ENCODE results near the gene ARHGEF26.

Gene ARHGEF26

DNA sequence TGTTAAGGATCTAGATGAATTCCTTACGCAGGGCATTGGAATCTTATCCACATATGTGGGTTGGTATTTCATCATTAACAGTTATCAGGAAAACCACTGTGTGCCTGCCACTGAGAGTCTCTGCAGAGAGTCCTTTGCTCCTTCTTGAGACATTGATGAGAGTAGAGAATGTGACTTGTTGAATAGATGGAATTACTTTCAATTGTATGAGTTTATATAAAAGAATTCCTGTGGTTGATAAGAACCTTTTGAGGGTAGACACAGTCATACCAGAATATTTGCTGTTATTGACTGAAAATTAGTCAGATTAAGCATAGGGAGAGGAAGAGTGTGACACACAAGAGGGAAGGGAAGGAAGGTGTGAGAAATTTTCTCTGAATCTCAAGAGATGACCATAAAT lies 30.8 kb downstream of the ARHGEF26 start:
- Histone ChIP-seq H3K4me1 (ENCODE audit: control insufficient read depth, insufficient read depth, low read length) (peaks cover 7% of the 10 kb centered on the region), H3K27ac (ENCODE audit: insufficient read depth, low read depth, low read length, poor library complexity, severe bottlenecking) (no peak overlapping the region), H3K9me3 (ENCODE audit: control insufficient read depth, low read length) (no peaks in the 10 kb centered on the region), H3K27me3 (ENCODE audit: control insufficient read depth, insufficient read depth, low read length, poor library complexity, severe bottlenecking) (no peaks in the 10 kb centered on the region), H3K36me3 (ENCODE audit: control insufficient read depth, insufficient read depth, low read length) (no peaks in the 10 kb centered on the region), H3K4me3 (ENCODE audit: insufficient read depth, low read depth, low read length) (no peak overlapping the region)
- WGBS, 2 experiments: 88% methylated on average over 1 of the region's 1 CpG; no CpG with 5 or more reads in 1 of the 2 experiments

DNA sequence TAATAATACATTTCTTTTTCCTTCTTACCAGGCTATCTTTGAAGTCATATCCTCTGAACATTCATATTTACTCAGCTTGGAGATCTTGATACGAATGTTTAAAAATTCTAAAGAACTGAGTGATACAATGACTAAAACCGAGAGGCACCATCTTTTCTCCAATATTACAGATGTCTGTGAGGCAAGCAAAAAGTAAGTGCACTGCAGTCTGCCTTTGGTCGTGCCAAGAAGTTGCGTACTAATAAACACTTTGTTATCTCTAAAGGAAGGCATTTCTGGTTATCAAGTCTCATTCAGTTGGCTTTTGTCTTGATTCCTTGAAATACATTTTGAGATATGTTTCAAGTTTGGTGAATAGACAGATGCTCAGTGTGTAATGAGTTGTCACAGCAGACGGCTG lies 31.6 kb downstream of the ARHGEF26 start:
- no peak overlapping the region for H3K4me3 ChIP-seq (ENCODE audit: insufficient read depth, low read depth, low read length)
- H3K27ac ChIP-seq (ENCODE audit: insufficient read depth, low read depth, low read length, poor library complexity, severe bottlenecking): no peak overlapping the region
- no peaks in the 10 kb centered on the region for H3K36me3 ChIP-seq (ENCODE audit: control insufficient read depth, insufficient read depth, low read length)
- WGBS, 2 experiments: 94 to 95% methylated on average over 5 of the region's 5 CpGs
- H3K4me1 ChIP-seq (ENCODE audit: control insufficient read depth, insufficient read depth, low read length): peaks cover 10% of the 10 kb centered on the region
- no peaks in the 10 kb centered on the region for H3K27me3 ChIP-seq (ENCODE audit: control insufficient read depth, insufficient read depth, low read length, poor library complexity, severe bottlenecking)
- H3K9me3 ChIP-seq (ENCODE audit: control insufficient read depth, low read length): no peaks in the 10 kb centered on the region

DNA sequence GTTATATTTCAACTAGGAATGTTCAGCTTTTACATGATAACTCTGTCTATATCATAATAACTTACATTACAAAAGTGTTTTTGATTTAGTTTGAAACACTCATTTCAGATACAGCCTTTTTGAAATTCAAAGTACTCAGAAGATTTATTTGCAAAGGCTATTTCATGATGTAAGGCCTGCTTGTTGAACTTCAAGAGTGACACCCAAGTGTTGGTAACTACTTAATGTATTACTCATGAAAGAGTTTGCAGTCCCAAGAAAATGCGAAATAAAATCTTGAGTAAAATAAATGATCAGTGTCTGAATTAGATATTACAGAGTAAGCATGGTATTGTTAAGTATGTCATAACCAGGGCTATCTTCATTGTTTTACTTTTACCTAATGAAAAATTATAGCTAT lies 35.3 kb downstream of the ARHGEF26 start:
- Histone ChIP-seq H3K36me3 (ENCODE audit: control insufficient read depth, insufficient read depth, low read length) (no peaks in the 10 kb centered on the region), H3K27ac (ENCODE audit: insufficient read depth, low read depth, low read length, poor library complexity, severe bottlenecking) (no peak overlapping the region), H3K4me3 (ENCODE audit: insufficient read depth, low read depth, low read length) (no peak overlapping the region), H3K4me1 (ENCODE audit: control insufficient read depth, insufficient read depth, low read length) (peaks cover 3% of the 10 kb centered on the region), H3K27me3 (ENCODE audit: control insufficient read depth, insufficient read depth, low read length, poor library complexity, severe bottlenecking) (no peaks in the 10 kb centered on the region), H3K9me3 (ENCODE audit: control insufficient read depth, low read length) (no peaks in the 10 kb centered on the region)
- WGBS, 2 experiments: 100% methylated on average over 1 of the region's 1 CpG

DNA sequence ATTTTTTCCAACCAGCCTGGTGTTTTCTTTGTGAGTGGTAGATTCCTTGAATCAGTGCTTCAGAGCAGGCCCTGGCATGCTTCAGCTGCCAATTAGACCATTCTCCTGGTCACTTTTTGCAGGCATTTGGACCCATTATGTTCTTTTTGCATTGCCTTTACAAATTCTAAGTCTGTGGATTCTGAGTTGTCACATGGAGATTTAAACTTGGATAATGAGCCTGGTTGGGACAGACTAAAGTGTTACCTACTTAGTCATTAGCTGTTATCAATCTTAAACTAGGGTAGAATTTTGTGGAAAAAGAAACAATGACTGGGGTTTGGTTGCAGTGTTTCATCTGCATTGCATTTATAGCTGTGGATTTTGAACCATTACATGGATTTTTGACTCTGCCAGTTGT lies 40.6 kb downstream of the ARHGEF26 start:
- H3K4me1 ChIP-seq (ENCODE audit: control insufficient read depth, insufficient read depth, low read length): peaks cover 3% of the 10 kb centered on the region
- no peak overlapping the region for H3K4me3 ChIP-seq (ENCODE audit: insufficient read depth, low read depth, low read length)
- no peaks in the 10 kb centered on the region for H3K27me3 ChIP-seq (ENCODE audit: control insufficient read depth, insufficient read depth, low read length, poor library complexity, severe bottlenecking)
- no peaks in the 10 kb centered on the region for H3K9me3 ChIP-seq (ENCODE audit: control insufficient read depth, low read length)
- no peak overlapping the region for H3K27ac ChIP-seq (ENCODE audit: insufficient read depth, low read depth, low read length, poor library complexity, severe bottlenecking)
- no peaks in the 10 kb centered on the region for H3K36me3 ChIP-seq (ENCODE audit: control insufficient read depth, insufficient read depth, low read length)

DNA sequence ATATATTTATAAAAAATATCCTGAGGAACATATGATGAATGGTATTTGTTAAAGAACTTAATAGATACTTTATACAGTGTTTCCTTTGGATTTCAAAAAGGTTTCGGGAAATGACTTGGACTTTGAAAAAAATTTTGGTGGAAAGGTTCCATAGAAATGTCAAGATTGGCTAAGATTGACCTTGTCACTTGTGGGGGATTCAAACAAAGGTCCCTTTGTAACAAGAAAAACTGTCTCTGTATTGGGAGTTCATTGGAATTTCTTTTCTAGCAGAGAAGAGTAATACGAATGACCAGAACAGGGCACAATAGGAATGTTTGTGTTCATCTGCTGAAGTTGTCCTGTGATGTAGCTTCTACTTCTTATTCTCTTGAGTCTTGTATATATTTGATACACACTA lies 43.2 kb downstream of the ARHGEF26 start:
- Histone ChIP-seq H3K27me3 (ENCODE audit: control insufficient read depth, insufficient read depth, low read length, poor library complexity, severe bottlenecking) (no peaks in the 10 kb centered on the region), H3K4me3 (ENCODE audit: insufficient read depth, low read depth, low read length) (no peak overlapping the region), H3K9me3 (ENCODE audit: control insufficient read depth, low read length) (no peaks in the 10 kb centered on the region), H3K36me3 (ENCODE audit: control insufficient read depth, insufficient read depth, low read length) (no peaks in the 10 kb centered on the region), H3K4me1 (ENCODE audit: control insufficient read depth, insufficient read depth, low read length) (no peaks in the 10 kb centered on the region), H3K27ac (ENCODE audit: insufficient read depth, low read depth, low read length, poor library complexity, severe bottlenecking) (no peak overlapping the region)
- 92 to 93% methylated on average over 2 of the region's 2 CpGs for WGBS, 2 experiments

DNA sequence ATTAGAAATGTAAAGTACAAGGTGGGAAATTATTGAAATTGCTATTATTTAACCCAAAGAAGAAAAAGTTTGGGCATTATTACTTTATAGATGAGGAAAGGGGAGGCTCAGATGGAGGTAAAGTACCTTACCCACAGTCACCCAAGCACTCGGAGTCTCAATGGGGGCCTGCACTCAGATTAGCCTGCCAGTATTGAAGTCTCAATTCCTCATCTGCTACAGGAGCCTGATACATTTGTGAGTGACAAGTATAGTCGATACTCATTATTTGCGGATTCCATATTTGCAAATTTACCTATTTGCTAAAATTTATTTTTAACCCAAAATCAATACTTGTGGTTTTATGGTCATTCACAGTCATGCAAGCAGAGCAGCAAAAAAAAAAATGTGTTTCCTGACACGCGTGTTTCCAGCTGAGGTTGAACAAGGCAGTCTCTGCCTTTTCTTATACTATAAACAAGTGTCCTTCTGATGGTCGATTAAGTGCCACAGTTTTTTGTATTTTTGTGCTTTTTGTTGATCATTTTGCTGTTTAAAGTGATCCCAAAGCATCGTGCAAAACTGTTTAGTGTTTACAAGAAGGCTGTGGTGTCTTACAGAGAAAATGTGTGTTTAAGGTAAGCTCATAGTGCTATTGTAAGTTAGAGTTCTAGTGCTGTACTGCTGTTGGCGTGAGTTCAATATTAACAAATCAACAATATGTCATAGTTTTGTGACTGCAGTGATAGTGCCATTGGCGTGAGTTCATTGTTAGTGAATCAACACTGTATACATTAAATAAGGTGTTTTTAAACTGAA lies 48.0 kb downstream of the ARHGEF26 start:
- Histone ChIP-seq H3K9me3 (ENCODE audit: control insufficient read depth, low read length) (no peaks in the 10 kb centered on the region), H3K36me3 (ENCODE audit: control insufficient read depth, insufficient read depth, low read length) (no peaks in the 10 kb centered on the region), H3K4me1 (ENCODE audit: control insufficient read depth, insufficient read depth, low read length) (no peaks in the 10 kb centered on the region), H3K27ac (ENCODE audit: insufficient read depth, low read depth, low read length, poor library complexity, severe bottlenecking) (no peak overlapping the region), H3K27me3 (ENCODE audit: control insufficient read depth, insufficient read depth, low read length, poor library complexity, severe bottlenecking) (no peaks in the 10 kb centered on the region), H3K4me3 (ENCODE audit: insufficient read depth, low read depth, low read length) (no peak overlapping the region)
- 93 to 94% methylated on average over 8 to 9 of the region's 9 CpGs for WGBS, 2 experiments

DNA sequence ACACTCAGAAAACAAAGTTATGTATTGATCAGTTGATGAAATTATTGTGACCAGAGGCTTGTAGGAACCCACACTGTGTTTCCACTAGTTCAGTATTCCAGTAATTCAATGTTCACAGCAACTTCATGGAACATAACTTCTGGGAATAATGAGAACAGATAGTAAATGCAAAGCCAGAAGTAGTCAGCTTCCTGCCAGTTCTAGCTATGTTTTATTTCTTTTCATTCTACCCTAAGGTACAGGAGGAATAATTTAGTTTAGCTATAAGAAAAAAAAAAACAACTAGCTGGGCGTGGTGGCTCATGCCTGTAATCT lies 48.6 kb downstream of the ARHGEF26 start:
- H3K36me3 ChIP-seq (ENCODE audit: control insufficient read depth, insufficient read depth, low read length): no peaks in the 10 kb centered on the region
- H3K4me3 ChIP-seq (ENCODE audit: insufficient read depth, low read depth, low read length): no peak overlapping the region
- no peaks in the 10 kb centered on the region for H3K27me3 ChIP-seq (ENCODE audit: control insufficient read depth, insufficient read depth, low read length, poor library complexity, severe bottlenecking)
- 86 to 93% methylated on average over 1 of the region's 1 CpG for WGBS, 2 experiments
- no peaks in the 10 kb centered on the region for H3K4me1 ChIP-seq (ENCODE audit: control insufficient read depth, insufficient read depth, low read length)
- H3K9me3 ChIP-seq (ENCODE audit: control insufficient read depth, low read length): no peaks in the 10 kb centered on the region
- no peak overlapping the region for H3K27ac ChIP-seq (ENCODE audit: insufficient read depth, low read depth, low read length, poor library complexity, severe bottlenecking)

DNA sequence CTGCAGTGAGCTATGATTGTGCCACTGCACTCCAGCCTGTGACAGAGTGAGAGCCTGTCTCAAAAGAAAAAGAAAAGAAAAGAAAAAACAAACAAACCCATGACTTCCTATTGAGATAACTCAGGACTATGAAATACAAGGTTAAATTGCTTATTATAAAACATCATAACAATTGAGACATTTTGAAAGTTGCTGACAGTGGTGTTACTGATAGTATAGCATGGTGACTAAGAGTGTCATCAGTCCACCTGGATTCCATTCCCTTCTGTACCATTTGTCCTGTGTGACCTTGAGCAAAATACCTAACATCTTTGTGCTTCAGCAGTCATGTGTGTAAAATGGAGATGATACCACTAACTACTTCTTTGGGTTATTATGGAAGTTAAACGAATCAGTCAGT lies 49.1 kb downstream of the ARHGEF26 start:
- Histone ChIP-seq H3K9me3 (ENCODE audit: control insufficient read depth, low read length) (no peaks in the 10 kb centered on the region), H3K27me3 (ENCODE audit: control insufficient read depth, insufficient read depth, low read length, poor library complexity, severe bottlenecking) (no peaks in the 10 kb centered on the region), H3K27ac (ENCODE audit: insufficient read depth, low read depth, low read length, poor library complexity, severe bottlenecking) (no peak overlapping the region), H3K36me3 (ENCODE audit: control insufficient read depth, insufficient read depth, low read length) (no peaks in the 10 kb centered on the region), H3K4me1 (ENCODE audit: control insufficient read depth, insufficient read depth, low read length) (no peaks in the 10 kb centered on the region), H3K4me3 (ENCODE audit: insufficient read depth, low read depth, low read length) (no peak overlapping the region)
- WGBS, 2 experiments: 92 to 94% methylated on average over 1 of the region's 1 CpG

DNA sequence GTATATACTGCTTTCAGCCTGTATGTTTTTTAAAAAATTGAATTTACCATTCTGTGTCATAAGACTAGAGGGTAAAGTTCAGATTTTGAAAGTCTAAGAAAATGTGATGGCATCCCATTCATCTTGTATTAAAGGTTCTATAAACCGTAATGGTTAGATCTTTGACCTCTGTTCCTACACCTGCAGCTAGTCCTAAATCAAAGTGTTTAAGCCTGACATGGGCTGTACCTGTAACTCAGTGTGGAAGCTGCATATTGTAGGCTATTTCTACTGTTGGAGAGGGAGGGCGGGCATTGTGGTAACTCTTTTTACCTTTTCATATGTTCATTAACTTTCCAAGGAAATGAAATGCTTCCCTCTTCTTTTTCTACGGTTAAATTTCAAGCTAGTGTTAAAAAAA lies 53.9 kb downstream of the ARHGEF26 start:
- H3K4me3 ChIP-seq (ENCODE audit: insufficient read depth, low read depth, low read length): no peak overlapping the region
- WGBS, 2 experiments: 82 to 92% methylated on average over 1 of the region's 3 CpGs
- H3K27me3 ChIP-seq (ENCODE audit: control insufficient read depth, insufficient read depth, low read length, poor library complexity, severe bottlenecking): no peaks in the 10 kb centered on the region
- H3K4me1 ChIP-seq (ENCODE audit: control insufficient read depth, insufficient read depth, low read length): peaks cover 11% of the 10 kb centered on the region
- H3K9me3 ChIP-seq (ENCODE audit: control insufficient read depth, low read length): no peaks in the 10 kb centered on the region
- H3K36me3 ChIP-seq (ENCODE audit: control insufficient read depth, insufficient read depth, low read length): no peaks in the 10 kb centered on the region
- H3K27ac ChIP-seq (ENCODE audit: insufficient read depth, low read depth, low read length, poor library complexity, severe bottlenecking): no peak overlapping the region

DNA sequence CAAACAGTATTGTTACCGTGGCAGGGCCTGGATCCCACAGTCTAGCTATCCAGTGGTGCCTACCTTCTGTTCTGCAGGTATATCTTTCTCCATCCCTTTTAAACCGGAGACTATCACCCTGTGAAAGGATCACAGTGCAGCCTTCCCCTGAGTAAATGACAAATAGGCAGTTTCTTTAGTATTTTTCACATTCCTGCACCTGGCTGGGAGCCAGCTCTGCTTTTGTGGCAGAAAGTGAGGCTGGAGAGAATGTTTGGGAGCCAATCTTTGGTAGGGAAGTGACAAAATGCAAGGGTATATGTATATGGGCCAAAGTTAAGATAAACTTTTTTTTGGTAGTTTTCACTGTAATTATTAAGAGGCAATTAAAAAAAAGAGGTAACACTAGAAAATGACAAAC lies 54.8 kb downstream of the ARHGEF26 start:
- H3K9me3 ChIP-seq (ENCODE audit: control insufficient read depth, low read length): no peaks in the 10 kb centered on the region
- H3K36me3 ChIP-seq (ENCODE audit: control insufficient read depth, insufficient read depth, low read length): no peaks in the 10 kb centered on the region
- no peak overlapping the region for H3K27ac ChIP-seq (ENCODE audit: insufficient read depth, low read depth, low read length, poor library complexity, severe bottlenecking)
- H3K27me3 ChIP-seq (ENCODE audit: control insufficient read depth, insufficient read depth, low read length, poor library complexity, severe bottlenecking): no peaks in the 10 kb centered on the region
- WGBS, 2 experiments: 81 to 83% methylated on average over 2 of the region's 2 CpGs
- H3K4me1 ChIP-seq (ENCODE audit: control insufficient read depth, insufficient read depth, low read length): peaks cover 15% of the 10 kb centered on the region
- H3K4me3 ChIP-seq (ENCODE audit: insufficient read depth, low read depth, low read length): no peak overlapping the region

DNA sequence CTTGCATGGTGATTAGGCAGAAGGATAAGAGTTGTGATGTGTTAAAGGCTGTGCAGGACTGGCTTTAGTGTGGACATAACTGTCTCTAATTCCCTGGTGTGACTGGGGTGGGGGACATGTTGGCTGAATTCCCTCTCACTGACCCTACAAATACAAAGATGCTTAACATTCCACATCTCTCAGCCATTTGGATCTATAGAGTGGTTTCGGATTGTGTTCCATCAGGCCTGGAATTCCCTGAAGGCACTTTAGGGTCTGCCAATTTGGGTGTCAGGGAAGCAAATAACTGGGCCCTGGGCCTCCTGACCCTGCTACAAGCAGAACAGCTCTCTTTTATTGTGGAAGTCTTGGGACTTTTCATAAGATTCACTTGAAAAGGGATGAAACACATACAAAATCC lies 56.2 kb downstream of the ARHGEF26 start:
- Histone ChIP-seq H3K9me3 (ENCODE audit: control insufficient read depth, low read length) (no peaks in the 10 kb centered on the region), H3K36me3 (ENCODE audit: control insufficient read depth, insufficient read depth, low read length) (no peaks in the 10 kb centered on the region), H3K4me3 (ENCODE audit: insufficient read depth, low read depth, low read length) (no peak overlapping the region), H3K27me3 (ENCODE audit: control insufficient read depth, insufficient read depth, low read length, poor library complexity, severe bottlenecking) (no peaks in the 10 kb centered on the region), H3K4me1 (ENCODE audit: control insufficient read depth, insufficient read depth, low read length) (peaks cover 17% of the 10 kb centered on the region), H3K27ac (ENCODE audit: insufficient read depth, low read depth, low read length, poor library complexity, severe bottlenecking) (peak overlapping the region; percentile 38)
- WGBS, 2 experiments: 85 to 91% methylated on average over 1 of the region's 1 CpG
